Right lobe of liver (tissue), 4 donors: ENCODE data around the gene AAGAB.

ENCODE experiments used
- POLR2A ChIP-seq: fragments of 450-650 bp; IDR thresholded peaks from one replicate; pipeline ENCODE4 v1.6.1; 2017; ENCODE audit warnings: antibody characterized with exemption, mild to moderate bottlenecking
- TF ChIP-seq, protein P1 (sequence below), 4 donors: fragments of 200-600 bp in 3 of 4; fragments of 450-650 bp in 1 of 4; IDR thresholded peaks; one replicate each; pipeline versions ENCODE4 v1.5.1 to v1.8.0; 2016 to 2022; ENCODE audit warnings: antibody characterized with exemption in 4 of 4, mild to moderate bottlenecking in 2 of 4
- donor health status: DM: no; HTN: no; CAD: no.
- donor health status: DM: no; HTN: no; CAD: no.
- donor health status: DM: no; HTN: yes; CAD: no.

DNA sequence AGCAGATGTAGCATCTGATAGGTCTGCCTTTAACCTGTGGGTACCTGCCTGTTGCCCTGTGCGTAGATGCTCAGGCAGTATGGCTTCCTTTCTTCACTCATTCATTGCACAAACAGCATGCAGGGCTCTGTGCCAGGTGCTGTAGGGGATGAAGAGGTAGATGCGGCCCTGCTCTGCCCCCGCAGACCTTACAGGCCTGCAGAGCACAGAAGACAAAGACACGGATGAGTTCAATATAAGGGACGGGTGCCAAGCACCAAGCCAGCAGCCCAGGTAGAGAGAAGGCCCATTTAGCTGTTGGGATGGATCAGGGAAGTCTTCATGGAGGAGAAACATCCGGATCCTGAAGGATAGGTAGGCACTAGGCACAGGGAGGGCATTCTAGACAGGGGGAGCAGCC lies 69.4 kb downstream of the AAGAB start:
- TF ChIP-seq, protein P1, sequence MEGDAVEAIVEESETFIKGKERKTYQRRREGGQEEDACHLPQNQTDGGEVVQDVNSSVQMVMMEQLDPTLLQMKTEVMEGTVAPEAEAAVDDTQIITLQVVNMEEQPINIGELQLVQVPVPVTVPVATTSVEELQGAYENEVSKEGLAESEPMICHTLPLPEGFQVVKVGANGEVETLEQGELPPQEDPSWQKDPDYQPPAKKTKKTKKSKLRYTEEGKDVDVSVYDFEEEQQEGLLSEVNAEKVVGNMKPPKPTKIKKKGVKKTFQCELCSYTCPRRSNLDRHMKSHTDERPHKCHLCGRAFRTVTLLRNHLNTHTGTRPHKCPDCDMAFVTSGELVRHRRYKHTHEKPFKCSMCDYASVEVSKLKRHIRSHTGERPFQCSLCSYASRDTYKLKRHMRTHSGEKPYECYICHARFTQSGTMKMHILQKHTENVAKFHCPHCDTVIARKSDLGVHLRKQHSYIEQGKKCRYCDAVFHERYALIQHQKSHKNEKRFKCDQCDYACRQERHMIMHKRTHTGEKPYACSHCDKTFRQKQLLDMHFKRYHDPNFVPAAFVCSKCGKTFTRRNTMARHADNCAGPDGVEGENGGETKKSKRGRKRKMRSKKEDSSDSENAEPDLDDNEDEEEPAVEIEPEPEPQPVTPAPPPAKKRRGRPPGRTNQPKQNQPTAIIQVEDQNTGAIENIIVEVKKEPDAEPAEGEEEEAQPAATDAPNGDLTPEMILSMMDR (IDR thresholded peaks at IDR 0.05): no peak
- no peak for TF ChIP-seq POLR2A
